ENCODE results near the gene NDUFV3.
"Not testable (repeated sequence)": the region's sequence is repeated elsewhere in the genome, so short reads cannot be mapped to it uniquely, and the experiment has no call there.

Gene NDUFV3

DNA sequence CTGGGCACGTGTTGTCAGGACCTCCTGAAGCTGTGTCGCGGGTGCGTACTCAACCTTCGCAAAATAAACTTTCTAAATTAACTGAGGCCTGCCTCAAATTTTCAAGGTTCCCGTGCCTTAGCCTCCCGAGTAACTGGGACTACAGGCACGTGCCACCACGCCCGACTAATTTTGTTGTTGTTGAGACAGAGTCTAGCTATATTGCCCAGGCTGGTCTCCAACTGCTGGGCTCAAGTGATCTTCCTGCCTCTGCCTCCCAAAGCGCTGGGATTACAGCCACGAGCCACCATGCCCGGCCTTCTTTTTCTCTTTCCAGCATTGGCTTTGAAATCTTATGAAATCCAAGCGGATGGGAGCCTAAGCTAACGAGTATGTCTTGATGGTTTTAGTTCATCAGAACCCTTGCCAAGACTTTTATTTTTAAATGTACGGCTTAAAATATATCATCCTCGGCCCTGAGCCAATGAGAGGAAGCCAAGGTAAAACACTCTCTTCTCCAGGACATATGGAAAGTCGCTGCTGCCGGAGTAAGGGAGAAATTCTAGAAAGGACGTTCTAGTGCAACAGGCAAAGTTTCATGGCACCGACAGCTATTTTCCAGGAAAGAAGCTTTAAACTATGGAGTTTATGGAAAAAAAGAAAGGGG is 45.0 kb downstream of the NDUFV3 start:
- no peaks in the 10 kb centered on the region for H3K9me3 Mint-ChIP-seq

DNA sequence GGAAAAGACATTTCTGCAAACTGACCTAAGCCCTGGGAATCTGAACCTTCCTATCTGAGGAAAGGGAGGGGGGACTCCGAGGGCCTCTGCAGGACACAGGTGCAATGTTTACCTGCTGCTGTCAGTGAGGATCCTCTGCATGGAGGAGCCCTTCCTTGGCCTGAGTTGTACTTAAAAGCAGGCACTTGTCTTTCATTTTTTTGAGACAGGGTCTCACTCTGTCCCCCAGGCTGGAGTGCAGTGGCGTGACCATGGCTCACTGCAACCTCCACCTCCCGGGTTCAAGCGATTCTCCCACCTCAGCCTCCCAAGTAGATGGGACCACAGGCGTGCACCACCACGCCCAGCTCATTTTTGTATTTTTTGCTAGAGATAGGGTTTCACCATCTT is 45.5 kb downstream of the NDUFV3 start:
- Mint-ChIP-seq H3K27ac (peak overlapping the region in 1 of 3 experiments; percentile 46), H3K4me1 (peaks cover 23% of the 10 kb centered on the region), H3K27me3 (ENCODE audit: low read depth) (peaks cover 18% of the 10 kb centered on the region), H3K4me3 (peak overlapping the region in 1 of 3 experiments; percentile 8)
- not testable (repeated sequence) for H3K36me3 Mint-ChIP-seq (ENCODE audit: low read depth); H3K9me3 Mint-ChIP-seq

More for the DNA sequence above, 45.0 kb downstream of the NDUFV3 start:
- TF ChIP-seq, protein P1, sequence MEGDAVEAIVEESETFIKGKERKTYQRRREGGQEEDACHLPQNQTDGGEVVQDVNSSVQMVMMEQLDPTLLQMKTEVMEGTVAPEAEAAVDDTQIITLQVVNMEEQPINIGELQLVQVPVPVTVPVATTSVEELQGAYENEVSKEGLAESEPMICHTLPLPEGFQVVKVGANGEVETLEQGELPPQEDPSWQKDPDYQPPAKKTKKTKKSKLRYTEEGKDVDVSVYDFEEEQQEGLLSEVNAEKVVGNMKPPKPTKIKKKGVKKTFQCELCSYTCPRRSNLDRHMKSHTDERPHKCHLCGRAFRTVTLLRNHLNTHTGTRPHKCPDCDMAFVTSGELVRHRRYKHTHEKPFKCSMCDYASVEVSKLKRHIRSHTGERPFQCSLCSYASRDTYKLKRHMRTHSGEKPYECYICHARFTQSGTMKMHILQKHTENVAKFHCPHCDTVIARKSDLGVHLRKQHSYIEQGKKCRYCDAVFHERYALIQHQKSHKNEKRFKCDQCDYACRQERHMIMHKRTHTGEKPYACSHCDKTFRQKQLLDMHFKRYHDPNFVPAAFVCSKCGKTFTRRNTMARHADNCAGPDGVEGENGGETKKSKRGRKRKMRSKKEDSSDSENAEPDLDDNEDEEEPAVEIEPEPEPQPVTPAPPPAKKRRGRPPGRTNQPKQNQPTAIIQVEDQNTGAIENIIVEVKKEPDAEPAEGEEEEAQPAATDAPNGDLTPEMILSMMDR (IDR thresholded peaks at IDR 0.05; ENCODE audit: unreplicated experiment in 3 of 3) = no peak
- Mint-ChIP-seq H3K4me3 (peak overlapping the region in 1 of 3 experiments; percentile 8), H3K36me3 (ENCODE audit: low read depth) (no peaks in the 10 kb centered on the region), H3K27me3 (ENCODE audit: low read depth) (peaks cover 15% of the 10 kb centered on the region), H3K4me1 (peaks cover 25% of the 10 kb centered on the region), H3K27ac (peak overlapping the region in 1 of 3 experiments; percentile 46)

DNA sequence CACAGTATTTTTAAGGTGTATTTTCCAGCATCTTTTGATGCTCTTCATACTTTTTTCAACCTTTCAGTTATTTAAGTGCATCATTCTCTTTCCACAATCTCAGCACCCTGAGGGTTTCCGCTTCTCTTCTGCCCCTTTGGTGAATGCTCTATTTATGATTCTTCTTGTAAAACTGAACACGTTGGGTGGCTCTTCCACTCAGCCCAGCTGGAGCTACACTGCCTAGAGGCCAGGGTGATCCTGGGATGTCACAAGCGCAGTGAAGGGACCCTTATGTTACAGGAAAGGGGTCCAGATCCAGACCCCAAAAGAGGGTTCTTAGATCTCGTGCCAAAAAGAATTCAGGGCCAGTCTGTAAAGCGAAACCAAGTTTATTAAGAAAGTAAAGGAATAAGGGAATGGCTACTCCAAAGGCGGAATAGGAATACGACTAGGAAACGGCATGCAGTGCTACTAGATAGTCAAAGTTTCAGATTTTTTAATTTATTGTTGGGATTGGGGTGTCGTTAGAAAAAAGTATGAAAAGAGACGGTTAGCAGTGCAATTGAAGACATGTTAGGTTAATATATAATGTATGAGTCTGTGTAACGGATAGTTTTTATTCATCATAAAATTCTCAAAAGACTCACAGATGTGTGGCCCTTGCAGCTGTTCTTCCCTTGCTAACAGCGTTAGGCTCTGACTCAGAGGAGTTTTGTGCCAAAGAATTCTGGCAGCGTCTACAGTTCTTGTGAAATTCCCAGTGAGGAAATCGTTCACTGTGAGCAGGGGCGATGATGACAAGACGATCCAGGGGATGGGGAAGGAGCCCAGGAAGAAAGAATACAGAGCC is 46.7 kb downstream of the NDUFV3 start:
- peak overlapping the region; percentile 47 to 76 (median 76) for H3K27ac Mint-ChIP-seq
- no peaks in the 10 kb centered on the region for H3K9me3 Mint-ChIP-seq
- peaks cover 23% of the 10 kb centered on the region for H3K4me1 Mint-ChIP-seq
- H3K27me3 Mint-ChIP-seq (ENCODE audit: low read depth) = peaks cover 18% of the 10 kb centered on the region
- H3K4me3 Mint-ChIP-seq = peak overlapping the region; percentile 12 to 61 (median 20)
- TF ChIP-seq, protein P1 (IDR thresholded peaks at IDR 0.05; ENCODE audit: unreplicated experiment in 3 of 3) = no peak
- no peaks in the 10 kb centered on the region for H3K36me3 Mint-ChIP-seq (ENCODE audit: low read depth)

DNA sequence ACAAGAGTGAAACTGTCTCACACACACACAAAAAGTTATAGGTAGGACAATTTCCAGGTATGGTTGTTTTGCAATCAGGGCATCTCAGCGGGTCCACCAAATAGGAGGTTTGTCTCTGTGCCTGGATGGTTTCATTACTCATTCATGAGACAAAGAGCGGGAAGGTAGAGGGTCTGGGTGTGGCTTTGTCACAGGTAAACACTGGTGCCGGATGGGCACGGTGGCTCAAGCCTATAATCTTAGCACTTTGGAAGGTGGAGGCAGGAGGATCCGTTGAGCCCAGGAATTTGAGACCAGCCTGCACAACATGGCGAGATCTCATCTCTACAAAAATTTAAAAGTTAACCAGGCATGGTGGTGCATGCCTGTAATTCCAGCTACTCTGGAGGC is 48.6 kb downstream of the NDUFV3 start:
- Mint-ChIP-seq H3K4me1 (peaks cover 23% of the 10 kb centered on the region), H3K36me3 (ENCODE audit: low read depth) (no peaks in the 10 kb centered on the region), H3K9me3 (no peaks in the 10 kb centered on the region), H3K27ac (no peak overlapping the region), H3K4me3 (no peak overlapping the region), H3K27me3 (ENCODE audit: low read depth) (peaks cover 27% of the 10 kb centered on the region)
- TF ChIP-seq, protein P1 (IDR thresholded peaks at IDR 0.05; ENCODE audit: unreplicated experiment in 3 of 3) = no peak

DNA sequence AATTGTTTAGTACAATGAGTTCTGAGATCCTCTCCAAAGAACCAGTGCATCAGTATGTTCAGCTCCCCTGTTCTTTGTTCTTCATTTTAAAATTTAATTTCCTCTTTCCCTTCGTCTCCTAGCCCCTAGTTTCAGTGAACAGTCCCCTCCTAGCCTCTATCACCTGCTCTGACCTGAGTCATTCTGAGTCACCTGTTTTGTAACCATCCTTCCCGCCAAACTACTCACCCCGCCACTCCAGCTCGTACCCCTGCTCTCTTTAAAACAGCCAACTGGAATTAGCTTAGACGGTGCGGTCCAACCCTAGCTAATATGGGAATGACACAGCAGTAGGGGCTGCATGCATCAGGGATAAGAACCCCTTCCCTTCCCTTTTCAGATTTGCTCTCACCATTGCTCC is 49.1 kb downstream of the NDUFV3 start:
- no peak overlapping the region for H3K4me3 Mint-ChIP-seq

DNA sequence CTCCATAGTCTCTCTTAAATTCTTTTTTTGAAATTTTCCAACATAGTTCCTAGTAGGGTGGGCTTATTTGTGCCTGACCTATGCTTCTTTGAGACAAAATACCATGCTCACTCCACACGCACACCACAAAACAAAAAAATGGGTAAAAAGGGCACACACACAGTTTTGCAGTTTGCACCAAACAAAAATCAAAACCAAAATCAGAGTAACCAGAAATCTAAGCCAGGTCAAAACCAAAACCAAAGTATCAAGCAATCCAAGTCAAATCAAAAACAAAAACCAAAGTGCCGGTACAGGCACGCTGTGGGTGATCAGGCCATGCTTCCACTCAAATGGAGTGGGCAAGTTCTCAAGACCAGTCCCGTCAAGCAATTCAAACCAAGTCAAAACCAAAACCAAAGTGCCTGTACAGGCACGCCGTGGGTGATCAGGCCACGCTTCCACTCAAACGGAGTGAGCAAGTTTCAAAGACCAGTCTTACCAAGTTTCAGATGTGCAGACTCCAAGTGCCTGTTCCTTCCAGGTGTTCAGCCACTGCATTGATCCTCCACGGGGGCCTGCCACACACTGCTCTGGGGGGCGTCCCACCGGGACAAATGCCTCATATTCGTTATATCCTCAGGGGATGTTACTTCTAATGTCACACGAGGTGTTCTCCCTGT is 56.1 kb downstream of the NDUFV3 start:
- H3K27ac Mint-ChIP-seq; H3K4me3 Mint-ChIP-seq; H3K9me3 Mint-ChIP-seq; H3K36me3 Mint-ChIP-seq (ENCODE audit: low read depth); H3K4me1 Mint-ChIP-seq: not testable (repeated sequence)
- H3K27me3 Mint-ChIP-seq (ENCODE audit: low read depth) = peaks cover 10% of the 10 kb centered on the region

More for the DNA sequence above, 49.1 kb downstream of the NDUFV3 start:
- Mint-ChIP-seq H3K27ac (no peak overlapping the region), H3K27me3 (ENCODE audit: low read depth) (peaks cover 27% of the 10 kb centered on the region), H3K9me3 (no peaks in the 10 kb centered on the region), H3K4me1 (peaks cover 23% of the 10 kb centered on the region), H3K36me3 (ENCODE audit: low read depth) (no peaks in the 10 kb centered on the region)
- TF ChIP-seq, protein P1 (IDR thresholded peaks at IDR 0.05; ENCODE audit: unreplicated experiment in 3 of 3) = no peak

DNA sequence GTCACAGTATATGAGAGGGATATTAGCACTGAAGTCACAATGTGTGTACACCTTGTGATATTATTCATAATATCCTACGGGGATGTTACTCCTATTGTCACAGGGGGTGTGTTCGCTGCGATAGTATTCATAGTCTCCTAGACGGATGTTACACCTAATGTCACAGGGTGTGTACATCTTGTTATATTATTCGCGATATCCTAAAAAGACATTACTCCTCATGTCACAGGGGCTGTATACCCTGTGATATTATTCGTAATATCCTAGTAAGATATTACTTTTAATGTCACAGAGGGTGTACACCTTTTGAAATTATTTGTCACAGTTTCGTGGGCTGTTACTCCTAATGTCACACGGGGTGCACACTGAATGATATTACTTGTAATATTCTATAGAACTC is 58.1 kb downstream of the NDUFV3 start:
- H3K36me3 Mint-ChIP-seq (ENCODE audit: low read depth); H3K9me3 Mint-ChIP-seq; H3K27me3 Mint-ChIP-seq (ENCODE audit: low read depth); H3K4me3 Mint-ChIP-seq; H3K4me1 Mint-ChIP-seq; H3K27ac Mint-ChIP-seq: not testable (repeated sequence)

All from nephron (organoid).